ENCODE results near the gene LCNL1. TPM values are rescaled to one million over a fixed set of nuclear protein-coding genes. Genes with fewer than 3 reads are reported as not detected.

The LCNL1 gene
- total and polyA plus RNA-seq, 2 of the 13 experiments (the other 11 are each of a cell fraction or from before 2014, with no cell fraction given), result not detected

DNA sequence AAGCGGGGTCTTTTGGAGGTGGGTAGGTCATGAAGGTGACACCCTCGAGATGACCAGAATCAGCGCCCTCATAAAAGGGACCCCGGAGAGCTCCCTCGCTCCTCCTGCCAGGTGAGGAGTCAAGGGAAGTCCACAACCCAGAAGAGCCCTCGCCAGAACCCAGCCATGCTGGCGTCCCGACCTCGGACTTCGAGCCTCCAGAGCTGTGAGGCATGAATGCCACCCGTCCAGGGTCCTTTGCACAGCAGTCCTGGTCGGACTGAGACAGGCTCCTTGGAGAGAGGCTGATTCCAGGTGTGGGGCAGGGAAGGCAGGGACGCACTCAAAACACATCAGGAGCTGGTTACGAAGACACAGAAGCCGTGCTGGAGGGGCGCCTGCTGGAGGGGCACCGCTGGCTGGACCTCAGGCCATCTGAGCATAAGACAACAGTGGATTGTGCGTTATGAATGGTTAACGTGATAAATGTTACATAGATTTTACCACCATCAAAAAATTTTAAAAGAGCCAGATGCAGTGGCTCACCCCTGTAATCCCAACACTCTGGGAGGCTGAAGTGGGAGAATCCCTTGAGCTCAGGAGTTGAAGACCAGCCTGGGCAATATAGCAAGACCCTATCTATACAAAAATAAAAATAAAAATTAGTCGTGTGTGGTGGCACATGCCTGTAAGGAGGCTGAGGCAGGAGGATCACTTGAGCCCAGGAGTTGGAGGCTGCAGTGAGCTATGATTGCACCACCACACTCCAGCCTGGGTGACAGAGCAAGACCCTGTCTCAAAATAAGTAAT lies 19.3 kb downstream of the LCNL1 start (continued):
- TF ChIP-seq, protein P1, sequence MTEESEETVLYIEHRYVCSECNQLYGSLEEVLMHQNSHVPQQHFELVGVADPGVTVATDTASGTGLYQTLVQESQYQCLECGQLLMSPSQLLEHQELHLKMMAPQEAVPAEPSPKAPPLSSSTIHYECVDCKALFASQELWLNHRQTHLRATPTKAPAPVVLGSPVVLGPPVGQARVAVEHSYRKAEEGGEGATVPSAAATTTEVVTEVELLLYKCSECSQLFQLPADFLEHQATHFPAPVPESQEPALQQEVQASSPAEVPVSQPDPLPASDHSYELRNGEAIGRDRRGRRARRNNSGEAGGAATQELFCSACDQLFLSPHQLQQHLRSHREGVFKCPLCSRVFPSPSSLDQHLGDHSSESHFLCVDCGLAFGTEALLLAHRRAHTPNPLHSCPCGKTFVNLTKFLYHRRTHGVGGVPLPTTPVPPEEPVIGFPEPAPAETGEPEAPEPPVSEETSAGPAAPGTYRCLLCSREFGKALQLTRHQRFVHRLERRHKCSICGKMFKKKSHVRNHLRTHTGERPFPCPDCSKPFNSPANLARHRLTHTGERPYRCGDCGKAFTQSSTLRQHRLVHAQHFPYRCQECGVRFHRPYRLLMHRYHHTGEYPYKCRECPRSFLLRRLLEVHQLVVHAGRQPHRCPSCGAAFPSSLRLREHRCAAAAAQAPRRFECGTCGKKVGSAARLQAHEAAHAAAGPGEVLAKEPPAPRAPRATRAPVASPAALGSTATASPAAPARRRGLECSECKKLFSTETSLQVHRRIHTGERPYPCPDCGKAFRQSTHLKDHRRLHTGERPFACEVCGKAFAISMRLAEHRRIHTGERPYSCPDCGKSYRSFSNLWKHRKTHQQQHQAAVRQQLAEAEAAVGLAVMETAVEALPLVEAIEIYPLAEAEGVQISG (CRISPR knock-in tag; IDR thresholded peaks at IDR 0.05), result no peak; the same call in 1 of the 2 replicates
- TF ChIP-seq ZNF800 (CRISPR knock-in tag; IDR thresholded peaks at IDR 0.05) (no peak), HNF1A (IDR thresholded peaks at IDR 0.05; ENCODE audit: low read depth) (no peak), HNF1A (CRISPR knock-in tag; IDR thresholded peaks at IDR 0.05; ENCODE audit: borderline replicate concordance) (no peak), ZBTB14 (CRISPR knock-in tag; IDR thresholded peaks at IDR 0.05) (no peak), CBFB (CRISPR knock-in tag; IDR thresholded peaks at IDR 0.05) (no peak), NFIB (CRISPR knock-in tag; IDR thresholded peaks at IDR 0.05; ENCODE audit: borderline replicate concordance) (no peak), WIZ (CRISPR knock-in tag; IDR thresholded peaks at IDR 0.05) (no peak), ZFP36L2 (CRISPR knock-in tag; IDR thresholded peaks at IDR 0.05) (no peak), MTERF4 (CRISPR knock-in tag; IDR thresholded peaks at IDR 0.05) (no peak), ZSCAN25 (CRISPR knock-in tag; IDR thresholded peaks at IDR 0.05) (no peak), ZNF709 (CRISPR knock-in tag; IDR thresholded peaks at IDR 0.05) (no peak)
- TF ChIP-seq, protein P2, sequence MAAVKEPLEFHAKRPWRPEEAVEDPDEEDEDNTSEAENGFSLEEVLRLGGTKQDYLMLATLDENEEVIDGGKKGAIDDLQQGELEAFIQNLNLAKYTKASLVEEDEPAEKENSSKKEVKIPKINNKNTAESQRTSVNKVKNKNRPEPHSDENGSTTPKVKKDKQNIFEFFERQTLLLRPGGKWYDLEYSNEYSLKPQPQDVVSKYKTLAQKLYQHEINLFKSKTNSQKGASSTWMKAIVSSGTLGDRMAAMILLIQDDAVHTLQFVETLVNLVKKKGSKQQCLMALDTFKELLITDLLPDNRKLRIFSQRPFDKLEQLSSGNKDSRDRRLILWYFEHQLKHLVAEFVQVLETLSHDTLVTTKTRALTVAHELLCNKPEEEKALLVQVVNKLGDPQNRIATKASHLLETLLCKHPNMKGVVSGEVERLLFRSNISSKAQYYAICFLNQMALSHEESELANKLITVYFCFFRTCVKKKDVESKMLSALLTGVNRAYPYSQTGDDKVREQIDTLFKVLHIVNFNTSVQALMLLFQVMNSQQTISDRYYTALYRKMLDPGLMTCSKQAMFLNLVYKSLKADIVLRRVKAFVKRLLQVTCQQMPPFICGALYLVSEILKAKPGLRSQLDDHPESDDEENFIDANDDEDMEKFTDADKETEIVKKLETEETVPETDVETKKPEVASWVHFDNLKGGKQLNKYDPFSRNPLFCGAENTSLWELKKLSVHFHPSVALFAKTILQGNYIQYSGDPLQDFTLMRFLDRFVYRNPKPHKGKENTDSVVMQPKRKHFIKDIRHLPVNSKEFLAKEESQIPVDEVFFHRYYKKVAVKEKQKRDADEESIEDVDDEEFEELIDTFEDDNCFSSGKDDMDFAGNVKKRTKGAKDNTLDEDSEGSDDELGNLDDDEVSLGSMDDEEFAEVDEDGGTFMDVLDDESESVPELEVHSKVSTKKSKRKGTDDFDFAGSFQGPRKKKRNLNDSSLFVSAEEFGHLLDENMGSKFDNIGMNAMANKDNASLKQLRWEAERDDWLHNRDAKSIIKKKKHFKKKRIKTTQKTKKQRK (IDR thresholded peaks at IDR 0.05; ENCODE audit: low read length), result no peak
